ENCODE data around the gene PAX6.
"Not testable (repeated sequence)": the region's sequence is repeated elsewhere in the genome, so short reads cannot be mapped to it uniquely, and the experiment has no call there.

PAX6 gene

DNA sequence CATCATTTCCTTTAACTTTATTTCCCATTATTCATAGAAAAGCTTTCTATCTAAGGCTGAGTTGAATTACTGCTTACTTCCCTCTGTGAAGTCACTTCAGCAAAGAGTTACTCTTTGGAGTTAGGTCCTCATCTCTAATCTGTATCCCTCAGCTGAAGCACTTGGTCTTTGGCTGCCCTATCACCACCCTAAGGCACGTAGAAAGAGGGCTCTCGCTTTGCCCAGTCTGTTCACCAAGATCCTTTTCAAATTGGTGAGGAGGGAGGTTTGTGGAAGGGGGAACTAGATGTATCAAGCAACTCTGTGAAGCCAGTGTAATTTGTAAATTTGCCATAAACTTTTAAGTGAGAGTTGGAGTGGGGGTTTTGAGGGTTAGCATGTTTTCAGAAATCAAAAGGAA is 43.4 kb downstream of the PAX6 start:
- no peak for DNase-seq (ENCODE audit: low read depth)

DNA sequence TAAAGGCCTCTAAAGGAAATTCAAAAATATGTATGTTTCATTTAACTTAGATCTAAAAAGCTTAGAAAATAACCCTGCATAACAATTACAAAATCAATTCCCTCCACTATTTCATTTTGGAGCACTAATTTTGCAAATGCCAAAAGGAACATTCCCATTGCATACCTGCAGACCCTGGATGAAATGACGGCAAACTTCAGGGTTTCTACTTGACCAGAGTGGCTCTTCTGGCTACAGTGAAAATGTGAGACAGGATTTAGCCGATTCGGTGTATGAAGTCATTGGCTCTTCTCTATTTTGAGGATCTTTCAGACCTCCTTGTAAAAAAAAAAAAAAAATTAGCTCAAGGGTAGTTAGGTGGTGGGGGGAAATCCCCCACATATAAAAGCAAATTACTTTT is 44.1 kb downstream of the PAX6 start:
- DNase-seq (ENCODE audit: low read depth): no peak

DNA sequence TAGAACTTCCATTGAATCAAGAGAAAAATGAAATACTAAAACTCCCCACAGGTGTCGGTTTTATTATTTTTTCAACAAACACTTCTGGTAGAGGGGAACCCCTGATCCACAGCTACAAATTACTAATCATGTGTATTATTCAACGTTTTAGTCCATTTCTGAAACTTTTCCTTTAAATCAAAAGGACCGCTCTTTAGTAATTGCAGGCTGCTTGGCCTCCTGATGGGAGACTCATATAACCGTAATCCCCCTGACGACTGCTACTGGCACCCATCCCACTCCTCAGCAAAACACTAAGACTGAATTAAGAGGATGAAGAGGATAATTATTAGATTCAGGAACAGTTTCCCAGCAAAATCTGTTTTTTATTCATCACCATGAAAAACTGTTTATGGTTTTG is 46.4 kb downstream of the PAX6 start:
- DNase-seq (ENCODE audit: low read depth): no peak

DNA sequence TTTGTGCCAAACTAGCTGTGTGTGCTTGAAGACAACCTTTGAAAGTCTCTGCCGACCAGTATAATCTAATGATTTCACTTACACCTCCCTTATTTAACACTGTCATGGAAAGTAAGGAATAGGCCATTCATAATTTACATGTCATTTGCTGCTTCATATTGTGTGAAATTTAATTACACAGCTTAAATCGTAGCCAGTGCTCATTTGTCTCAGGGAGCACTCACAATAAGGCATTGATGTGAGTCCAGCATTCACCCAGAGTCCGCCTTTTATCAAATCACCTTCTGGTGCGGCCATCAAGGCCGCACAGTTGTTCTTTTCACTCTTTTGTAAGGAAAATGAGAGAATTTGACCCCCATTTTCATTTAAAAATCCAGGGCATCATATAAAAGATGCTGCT is 46.9 kb downstream of the PAX6 start:
- no peak for DNase-seq (ENCODE audit: low read depth)

DNA sequence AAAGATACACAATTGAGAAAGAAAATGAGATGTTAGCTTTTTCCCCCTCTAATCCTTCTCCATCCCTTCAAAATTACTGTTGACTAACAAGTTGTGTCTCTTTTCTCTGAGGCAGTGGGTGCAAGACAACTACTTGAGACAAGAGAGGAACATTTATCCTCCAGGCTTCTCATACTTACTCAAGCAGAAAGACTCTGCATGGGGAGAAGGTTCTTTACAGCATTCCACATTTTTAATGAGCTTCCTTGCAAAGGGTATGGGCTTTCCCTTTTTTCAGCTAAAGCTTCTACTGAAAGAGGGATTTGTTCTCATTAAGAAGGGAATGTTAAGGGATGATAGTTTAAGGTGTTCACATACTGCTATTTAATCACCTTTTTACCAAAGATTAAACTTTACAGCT is 47.8 kb downstream of the PAX6 start:
- no peak for DNase-seq (ENCODE audit: low read depth)

DNA sequence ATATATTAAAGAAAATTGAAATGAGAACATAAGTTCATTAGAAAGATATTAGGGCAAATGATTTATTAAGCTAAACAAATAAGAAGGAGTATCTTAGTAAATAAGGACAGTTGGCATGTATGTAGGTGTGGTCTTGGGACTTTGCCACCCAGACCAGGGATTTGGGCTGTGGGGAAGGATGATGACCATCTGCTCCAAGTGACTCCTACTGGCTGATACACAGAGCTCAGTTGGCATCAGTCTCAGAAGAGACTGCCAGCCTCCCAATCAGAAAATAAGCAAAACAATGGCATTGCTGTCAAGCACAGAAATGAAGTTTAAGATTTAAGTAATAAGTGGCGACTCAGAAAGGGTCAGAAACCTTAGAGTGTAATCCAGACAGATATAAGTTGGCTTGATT is 49.5 kb downstream of the PAX6 start:
- DNase-seq (ENCODE audit: low read depth): no peak

DNA sequence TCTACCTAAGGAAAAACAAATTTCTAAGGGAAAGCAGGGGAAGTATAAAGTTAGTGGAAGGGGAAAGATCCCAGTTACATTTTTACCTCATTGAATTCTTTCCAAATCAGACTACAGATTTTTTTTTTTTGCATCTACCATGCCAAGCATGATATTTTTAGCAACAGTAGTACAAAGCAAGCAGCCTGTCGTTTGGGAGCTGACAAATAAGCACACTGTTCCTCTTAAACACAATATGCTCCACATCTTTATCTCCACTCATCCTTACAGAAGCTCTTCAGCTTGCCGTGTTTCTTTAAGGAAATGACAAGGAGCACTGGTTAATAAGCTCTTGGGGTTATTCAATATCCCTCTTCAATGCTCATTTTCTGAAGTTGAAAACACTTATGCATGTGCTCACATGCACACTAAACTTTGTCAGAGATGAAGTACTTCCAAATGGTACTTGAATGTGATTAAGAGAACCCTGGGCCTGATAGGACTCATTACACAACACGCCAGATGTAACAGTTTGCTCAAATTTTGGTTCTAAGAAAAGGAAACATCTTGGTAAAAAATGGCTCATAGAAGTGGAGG is 53.8 kb downstream of the PAX6 start:
- no peak for DNase-seq (ENCODE audit: low read depth)

DNA sequence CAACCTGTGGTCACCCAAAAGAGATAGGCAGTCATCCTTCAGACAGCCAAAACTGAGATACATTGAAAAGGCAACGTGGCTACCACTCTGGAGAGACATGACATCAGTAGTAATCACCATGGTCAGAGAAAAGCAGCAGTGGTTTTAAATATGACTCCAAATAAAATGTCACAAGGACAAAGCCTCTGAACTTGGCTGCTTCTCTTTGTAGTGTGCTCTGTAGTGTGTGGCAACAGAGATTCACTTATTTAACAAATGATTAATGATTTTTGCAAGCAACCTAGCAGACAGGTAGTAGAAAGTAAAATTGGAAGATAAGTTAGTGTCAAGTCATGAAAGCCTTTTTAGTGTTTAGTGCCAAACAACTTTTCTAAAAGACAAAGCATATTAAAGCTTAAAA is 63.5 kb downstream of the PAX6 start:
- DNase-seq (ENCODE audit: low read depth): no peak

DNA sequence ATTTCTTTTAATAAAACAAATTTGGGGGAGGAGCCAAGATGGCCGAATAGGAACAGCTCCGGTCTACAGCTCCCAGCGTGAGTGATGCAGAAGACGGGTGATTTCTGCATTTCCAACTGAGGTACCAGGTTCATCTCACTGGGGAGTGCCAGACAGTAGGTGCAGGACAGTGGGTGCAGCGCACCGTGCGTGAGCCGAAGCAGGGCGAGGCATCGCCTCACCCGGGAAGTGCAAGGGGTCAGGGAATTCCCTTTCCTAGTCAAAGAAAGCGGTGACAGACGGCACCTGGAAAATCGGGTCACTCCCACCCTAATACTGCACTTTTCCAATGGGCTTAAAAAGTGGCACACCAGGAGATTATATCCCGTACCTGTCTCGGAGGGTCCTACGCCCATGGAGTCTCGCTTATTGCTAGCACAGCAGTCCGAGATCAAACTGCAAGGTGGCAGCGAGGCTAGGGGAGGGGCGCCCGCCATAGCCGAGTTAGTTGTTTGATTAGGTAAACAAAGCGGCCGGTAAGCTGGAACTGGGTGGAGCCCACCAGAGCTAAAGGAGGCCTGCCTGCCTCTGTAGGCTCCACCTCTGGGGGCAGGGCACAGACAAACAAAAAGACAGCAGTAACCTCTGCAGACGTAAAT is 70.3 kb downstream of the PAX6 start:
- DNase-seq (ENCODE audit: low read depth): not testable (repeated sequence)

DNA sequence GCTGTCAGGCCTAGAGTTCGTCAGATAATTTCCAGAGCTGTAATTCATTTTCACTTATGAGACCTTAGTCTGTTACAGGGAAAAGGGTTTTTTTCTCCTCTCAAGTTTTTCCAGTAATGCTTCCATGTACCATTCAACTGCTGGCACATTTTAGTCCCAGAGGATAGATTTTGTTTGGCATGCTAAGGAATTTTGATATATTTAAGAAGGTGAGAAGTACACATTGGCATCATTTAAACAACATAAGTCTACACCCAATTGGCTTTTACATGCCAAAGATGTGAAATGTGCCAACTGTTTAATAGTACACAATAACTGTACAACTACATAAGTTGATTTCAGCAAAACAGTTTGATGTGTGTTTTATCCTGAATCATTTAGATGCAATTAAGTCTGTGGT is 71.0 kb downstream of the PAX6 start:
- DNase-seq (ENCODE audit: low read depth): no peak

Data from activated gamma-delta T cell treated with anti-CD3 and anti-CD28 coated beads, Interleukin-2, amount 50 U/mL, for 16 hours (primary cell).